SKM-1 treated with dmso at 0.1 percent for 144 hours (cell line): ENCODE measurements around the gene RAB11FIP4.

ENCODE experiments used
- DNase-seq: peaks from one replicate; lab custom pipeline; 2025; ENCODE audit not compliant: unreplicated experiment; lab: John Stamatoyannopoulos, UW

The RAB11FIP4 gene

GRCh38 chr17:31404028-31404949 lies 12.8 kb downstream of the RAB11FIP4 start:
- DNase-seq = peak; percentile 72

- DNase-seq = no peak
These were observed 14.5 kb downstream of the RAB11FIP4 start for GRCh38 chr17:31405890-31406371.

GRCh38 chr17:31408586-31408985 lies 17.1 kb downstream of the RAB11FIP4 start:
- DNase-seq = no peak

GRCh38 chr17:31411707-31412285 lies 20.3 kb downstream of the RAB11FIP4 start:
- no peak for DNase-seq

GRCh38 chr17:31412511-31412910 lies 21.0 kb downstream of the RAB11FIP4 start:
- no peak for DNase-seq

- DNase-seq = no peak
These were observed 21.8 kb downstream of the RAB11FIP4 start for GRCh38 chr17:31413081-31413799.

- DNase-seq = no peak
These were observed 22.5 kb downstream of the RAB11FIP4 start for GRCh38 chr17:31413874-31414549.

- DNase-seq = no peak
These were observed 23.1 kb downstream of the RAB11FIP4 start for GRCh38 chr17:31414550-31414918.

- peak; percentile 86 for DNase-seq
These were observed 23.6 kb downstream of the RAB11FIP4 start for GRCh38 chr17:31415004-31415454.

- no peak for DNase-seq
These were observed 24.4 kb downstream of the RAB11FIP4 start for GRCh38 chr17:31415640-31416502.

GRCh38 chr17:31416503-31416923 lies 25.0 kb downstream of the RAB11FIP4 start:
- no peak for DNase-seq

- no peak for DNase-seq
These were observed 25.7 kb downstream of the RAB11FIP4 start for GRCh38 chr17:31417051-31417792.

- DNase-seq = no peak
These were observed 27.4 kb downstream of the RAB11FIP4 start for GRCh38 chr17:31418773-31419350.

GRCh38 chr17:31422443-31422842 lies 31.0 kb downstream of the RAB11FIP4 start:
- DNase-seq = no peak

- no peak for DNase-seq
These were observed 33.4 kb downstream of the RAB11FIP4 start for GRCh38 chr17:31424944-31425281.

GRCh38 chr17:31425282-31426040 lies 34.0 kb downstream of the RAB11FIP4 start:
- DNase-seq = no peak

- DNase-seq = no peak
These were observed 36.2 kb downstream of the RAB11FIP4 start for GRCh38 chr17:31427684-31428083.

- DNase-seq = no peak
These were observed 36.6 kb downstream of the RAB11FIP4 start for GRCh38 chr17:31428111-31428510.
